ENCODE measurements around the gene CACNA1C. TPM values are rescaled to one million over a fixed set of nuclear protein-coding genes. Genes with fewer than 3 reads are reported as not detected.

CACNA1C gene
- polyA plus RNA-seq, 4 donors, result 0.67 to 2.5 (median 2.0) TPM

- DNase-seq, result no peak
- Histone ChIP-seq H3K36me3 (ENCODE audit: control insufficient read depth in 3 of 3, insufficient read depth in 2 of 3, low read depth in 1 of 3, low read length in 3 of 3) (no peaks in the 10 kb centered on the region), H3K4me3 (ENCODE audit: low read depth in 1 of 3, low read length in 3 of 3) (no peak overlapping the region), H3K27me3 (ENCODE audit: control insufficient read depth in 3 of 3, insufficient read depth in 3 of 3, low read length in 3 of 3) (no peaks in the 10 kb centered on the region), H3K27ac (ENCODE audit: low read depth in 1 of 3, low read length in 2 of 3) (no peak overlapping the region), H3K4me1 (ENCODE audit: control insufficient read depth in 3 of 3, insufficient read depth in 2 of 3, low read depth in 1 of 3, low read length in 2 of 3) (no peaks in the 10 kb centered on the region), H3K9me3 (ENCODE audit: control insufficient read depth in 2 of 2, insufficient read depth in 1 of 2, low read depth in 1 of 2, low read length in 1 of 2) (no peaks in the 10 kb centered on the region)
- FAIRE-seq, result no peak
- 46 to 73% (median 53%) methylated on average over 4 of the region's 4 CpGs for WGBS, 3 donors
Measured at GRCh38 chr12:2320841-2321240, 268.1 kb downstream of the CACNA1C start.

GRCh38 chr12:2322554-2323120 is 269.9 kb downstream of the CACNA1C start:
- DNase-seq (no peak), FAIRE-seq (no peak)
- no peaks in the 10 kb centered on the region for H3K4me1 ChIP-seq (ENCODE audit: control insufficient read depth in 3 of 3, insufficient read depth in 2 of 3, low read depth in 1 of 3, low read length in 2 of 3)
- H3K27me3 ChIP-seq (ENCODE audit: control insufficient read depth in 3 of 3, insufficient read depth in 3 of 3, low read length in 3 of 3), result no peaks in the 10 kb centered on the region
- H3K4me3 ChIP-seq (ENCODE audit: low read depth in 1 of 3, low read length in 3 of 3), result no peak overlapping the region
- H3K9me3 ChIP-seq (ENCODE audit: control insufficient read depth in 2 of 2, insufficient read depth in 1 of 2, low read depth in 1 of 2, low read length in 1 of 2), result no peaks in the 10 kb centered on the region
- WGBS, 3 donors, result 83 to 90% (median 86%) methylated on average over 14 of the region's 14 CpGs
- no peaks in the 10 kb centered on the region for H3K36me3 ChIP-seq (ENCODE audit: control insufficient read depth in 3 of 3, insufficient read depth in 2 of 3, low read depth in 1 of 3, low read length in 3 of 3)
- H3K27ac ChIP-seq (ENCODE audit: low read depth in 1 of 3, low read length in 2 of 3), result no peak overlapping the region

GRCh38 chr12:2323532-2324255 is 270.9 kb downstream of the CACNA1C start:
- FAIRE-seq (no peak), DNase-seq (no peak)
- no peaks in the 10 kb centered on the region for H3K36me3 ChIP-seq (ENCODE audit: control insufficient read depth in 3 of 3, insufficient read depth in 2 of 3, low read depth in 1 of 3, low read length in 3 of 3)
- 68 to 80% (median 76%) methylated on average over 9 of the region's 9 CpGs for WGBS, 3 donors
- no peaks in the 10 kb centered on the region for H3K4me1 ChIP-seq (ENCODE audit: control insufficient read depth in 3 of 3, insufficient read depth in 2 of 3, low read depth in 1 of 3, low read length in 2 of 3)
- H3K27me3 ChIP-seq (ENCODE audit: control insufficient read depth in 3 of 3, insufficient read depth in 3 of 3, low read length in 3 of 3), result no peaks in the 10 kb centered on the region
- no peak overlapping the region for H3K27ac ChIP-seq (ENCODE audit: low read depth in 1 of 3, low read length in 2 of 3)
- no peak overlapping the region for H3K4me3 ChIP-seq (ENCODE audit: low read depth in 1 of 3, low read length in 3 of 3)
- H3K9me3 ChIP-seq (ENCODE audit: control insufficient read depth in 2 of 2, insufficient read depth in 1 of 2, low read depth in 1 of 2, low read length in 1 of 2), result no peaks in the 10 kb centered on the region

- Histone ChIP-seq H3K36me3 (ENCODE audit: control insufficient read depth in 3 of 3, insufficient read depth in 2 of 3, low read depth in 1 of 3, low read length in 3 of 3) (no peaks in the 10 kb centered on the region), H3K27ac (ENCODE audit: low read depth in 1 of 3, low read length in 2 of 3) (no peak overlapping the region), H3K9me3 (ENCODE audit: control insufficient read depth in 2 of 2, insufficient read depth in 1 of 2, low read depth in 1 of 2, low read length in 1 of 2) (no peaks in the 10 kb centered on the region), H3K4me3 (ENCODE audit: low read depth in 1 of 3, low read length in 3 of 3) (no peak overlapping the region), H3K27me3 (ENCODE audit: control insufficient read depth in 3 of 3, insufficient read depth in 3 of 3, low read length in 3 of 3) (no peaks in the 10 kb centered on the region), H3K4me1 (ENCODE audit: control insufficient read depth in 3 of 3, insufficient read depth in 2 of 3, low read depth in 1 of 3, low read length in 2 of 3) (no peaks in the 10 kb centered on the region)
- 9 to 38% (median 33%) methylated on average over 9 of the region's 9 CpGs for WGBS, 3 donors
- no peak for FAIRE-seq
- peak; percentile 15 to 65 for DNase-seq
Measured at GRCh38 chr12:2324387-2324786, 271.6 kb downstream of the CACNA1C start.

GRCh38 chr12:2325519-2325918 is 272.7 kb downstream of the CACNA1C start:
- Histone ChIP-seq H3K27ac (ENCODE audit: low read depth in 1 of 3, low read length in 2 of 3) (no peak overlapping the region), H3K4me1 (ENCODE audit: control insufficient read depth in 3 of 3, insufficient read depth in 2 of 3, low read depth in 1 of 3, low read length in 2 of 3) (no peaks in the 10 kb centered on the region), H3K36me3 (ENCODE audit: control insufficient read depth in 3 of 3, insufficient read depth in 2 of 3, low read depth in 1 of 3, low read length in 3 of 3) (no peaks in the 10 kb centered on the region), H3K4me3 (ENCODE audit: low read depth in 1 of 3, low read length in 3 of 3) (no peak overlapping the region), H3K27me3 (ENCODE audit: control insufficient read depth in 3 of 3, insufficient read depth in 3 of 3, low read length in 3 of 3) (no peaks in the 10 kb centered on the region), H3K9me3 (ENCODE audit: control insufficient read depth in 2 of 2, insufficient read depth in 1 of 2, low read depth in 1 of 2, low read length in 1 of 2) (no peaks in the 10 kb centered on the region)
- 63 to 76% (median 69%) methylated on average over 8 of the region's 8 CpGs for WGBS, 3 donors
- no peak for FAIRE-seq
- DNase-seq, result no peak

GRCh38 chr12:2326470-2326869 is 273.7 kb downstream of the CACNA1C start:
- WGBS, 3 donors, result 88 to 91% (median 89%) methylated on average over 5 of the region's 5 CpGs
- FAIRE-seq (no peak), DNase-seq (no peak)
- Histone ChIP-seq H3K36me3 (ENCODE audit: control insufficient read depth in 3 of 3, insufficient read depth in 2 of 3, low read depth in 1 of 3, low read length in 3 of 3) (no peaks in the 10 kb centered on the region), H3K4me3 (ENCODE audit: low read depth in 1 of 3, low read length in 3 of 3) (no peak overlapping the region), H3K27ac (ENCODE audit: low read depth in 1 of 3, low read length in 2 of 3) (no peak overlapping the region), H3K9me3 (ENCODE audit: control insufficient read depth in 2 of 2, insufficient read depth in 1 of 2, low read depth in 1 of 2, low read length in 1 of 2) (no peaks in the 10 kb centered on the region), H3K4me1 (ENCODE audit: control insufficient read depth in 3 of 3, insufficient read depth in 2 of 3, low read depth in 1 of 3, low read length in 2 of 3) (no peaks in the 10 kb centered on the region), H3K27me3 (ENCODE audit: control insufficient read depth in 3 of 3, insufficient read depth in 3 of 3, low read length in 3 of 3) (no peaks in the 10 kb centered on the region)

GRCh38 chr12:2328661-2329060 is 275.9 kb downstream of the CACNA1C start:
- DNase-seq (no peak), FAIRE-seq (no peak)
- WGBS, 3 donors, result 82 to 96% (median 94%) methylated on average over 3 of the region's 3 CpGs
- Histone ChIP-seq H3K4me3 (ENCODE audit: low read depth in 1 of 3, low read length in 3 of 3) (no peak overlapping the region), H3K4me1 (ENCODE audit: control insufficient read depth in 3 of 3, insufficient read depth in 2 of 3, low read depth in 1 of 3, low read length in 2 of 3) (no peaks in the 10 kb centered on the region), H3K9me3 (ENCODE audit: control insufficient read depth in 2 of 2, insufficient read depth in 1 of 2, low read depth in 1 of 2, low read length in 1 of 2) (no peaks in the 10 kb centered on the region), H3K27me3 (ENCODE audit: control insufficient read depth in 3 of 3, insufficient read depth in 3 of 3, low read length in 3 of 3) (no peaks in the 10 kb centered on the region), H3K27ac (ENCODE audit: low read depth in 1 of 3, low read length in 2 of 3) (no peak overlapping the region), H3K36me3 (ENCODE audit: control insufficient read depth in 3 of 3, insufficient read depth in 2 of 3, low read depth in 1 of 3, low read length in 3 of 3) (no peaks in the 10 kb centered on the region)

- no peak for DNase-seq
- FAIRE-seq, result no peak
- WGBS, 3 donors, result 69 to 77% (median 75%) methylated on average over 7 of the region's 7 CpGs
- no peaks in the 10 kb centered on the region for H3K36me3 ChIP-seq (ENCODE audit: control insufficient read depth in 3 of 3, insufficient read depth in 2 of 3, low read depth in 1 of 3, low read length in 3 of 3)
- no peaks in the 10 kb centered on the region for H3K9me3 ChIP-seq (ENCODE audit: control insufficient read depth in 2 of 2, insufficient read depth in 1 of 2, low read depth in 1 of 2, low read length in 1 of 2)
- no peaks in the 10 kb centered on the region for H3K4me1 ChIP-seq (ENCODE audit: control insufficient read depth in 3 of 3, insufficient read depth in 2 of 3, low read depth in 1 of 3, low read length in 2 of 3)
- no peak overlapping the region for H3K27ac ChIP-seq (ENCODE audit: low read depth in 1 of 3, low read length in 2 of 3)
- H3K4me3 ChIP-seq (ENCODE audit: low read depth in 1 of 3, low read length in 3 of 3), result no peak overlapping the region
- no peaks in the 10 kb centered on the region for H3K27me3 ChIP-seq (ENCODE audit: control insufficient read depth in 3 of 3, insufficient read depth in 3 of 3, low read length in 3 of 3)
Measured at GRCh38 chr12:2329661-2330210, 276.9 kb downstream of the CACNA1C start.
